Neural cell (in vitro differentiated cells): Measurements from ENCODE around the gene CADM3. TPM values are rescaled to one million over a fixed set of nuclear protein-coding genes. Genes with fewer than 3 reads are reported as not detected.

Source experiments
- H2AFZ ChIP-seq: fragments of 200-600, 300-800 bp; sonication (generic), shearing (Covaris generic); 2 replicates; pipeline ENCODE4 v1.6.0; 2014; ENCODE audit warnings: low read depth, mild to moderate bottlenecking, antibody characterized with exemption, low read length, moderate library complexity
- H3F3A ChIP-seq: fragments of 200-600 bp; shearing (Covaris generic); 2 replicates; pipeline ENCODE4 v1.6.1; 2016; ENCODE audit warnings: mild to moderate bottlenecking, moderate library complexity, mixed read lengths, antibody characterized with exemption, low read length; ENCODE audit not compliant: insufficient read depth, poor library complexity, severe bottlenecking
- H3K27ac ChIP-seq: fragments of 200-600, 300-800 bp; sonication (generic), shearing (Covaris generic); 2 replicates; pipeline ENCODE4 v1.5.1; 2014; ENCODE audit warnings: mild to moderate bottlenecking, low read length, moderate library complexity
- H3K27me3 ChIP-seq: fragments of 300-800, 200-600 bp; sonication (generic), shearing (Covaris generic); 2 replicates; pipeline ENCODE4 v1.6.0; 2014; ENCODE audit warnings: mild to moderate bottlenecking, low read depth, low read length, moderate library complexity; ENCODE audit not compliant: insufficient read depth
- H3K36me3 ChIP-seq: fragments of 300-800, 200-600 bp; sonication (generic), shearing (Covaris generic); 2 replicates; pipeline ENCODE4 v1.5.1; 2014; ENCODE audit warnings: mild to moderate bottlenecking, antibody characterized with exemption, low read length, moderate library complexity; ENCODE audit not compliant: insufficient read depth
- H3K4me2 ChIP-seq: fragments of 300-800, 200-600 bp; sonication (generic), shearing (Covaris generic); 2 replicates; pipeline ENCODE4 v1.6.0; 2014; ENCODE audit warnings: mild to moderate bottlenecking, low read length
- H3K4me3 ChIP-seq: fragments of 300-800, 200-600 bp; sonication (generic), shearing (Covaris generic); 2 replicates; pipeline ENCODE4 v1.5.1; 2014; ENCODE audit warnings: mild to moderate bottlenecking, low read length, moderate library complexity
- H3K79me2 ChIP-seq: fragments of 200-600 bp; shearing (Covaris generic); replicated peaks from 2 replicates; pipeline ENCODE4 v1.6.0; 2014; ENCODE audit warnings: mild to moderate bottlenecking, low read length, moderate library complexity; ENCODE audit not compliant: insufficient read depth
- H3K9ac ChIP-seq: fragments of 300-800, 200-600 bp; sonication (generic), shearing (Covaris generic); 2 replicates; pipeline ENCODE4 v1.6.1; 2016; ENCODE audit warnings: mild to moderate bottlenecking, low read length, mixed read lengths
- H3K9me2 ChIP-seq: fragments of 200-600 bp; shearing (Covaris generic); 2 replicates; pipeline ENCODE4 v1.6.1; 2016; ENCODE audit warnings: mild to moderate bottlenecking, low read length, mixed read lengths; ENCODE audit not compliant: insufficient read depth
- H3K9me3 ChIP-seq: fragments of 200-600, 300-800 bp; sonication (generic), shearing (Covaris generic); 2 replicates; pipeline ENCODE4 v1.6.1; 2016; ENCODE audit warnings: mild to moderate bottlenecking, mixed run types, low read length, moderate library complexity, mixed read lengths
- H4K20me1 ChIP-seq: fragments of 200-600 bp; shearing (Covaris generic); 2 replicates; pipeline ENCODE4 v1.6.1; 2016; ENCODE audit warnings: mild to moderate bottlenecking, mixed run types; ENCODE audit not compliant: insufficient read depth
- EP300 ChIP-seq: fragments of 450-650 bp; conservative IDR thresholded peaks from 2 replicates; pipeline ENCODE4 v1.6.1; 2014; ENCODE audit warnings: antibody characterized with exemption, mild to moderate bottlenecking, moderate library complexity; ENCODE audit not compliant: poor library complexity, severe bottlenecking
- EZH2 ChIP-seq: fragments of 200-600, 300-800 bp; shearing (Covaris generic), sonication (generic); IDR thresholded peaks from 2 replicates; pipeline ENCODE4 v1.6.1; 2014; ENCODE audit warnings: antibody characterized with exemption, low read length, borderline replicate concordance, mild to moderate bottlenecking; ENCODE audit not compliant: insufficient read depth, poor library complexity, severe bottlenecking
- MXI1 ChIP-seq: fragments of 450-650 bp; conservative IDR thresholded peaks from 2 replicates; pipeline ENCODE4 v1.6.1; 2014; ENCODE audit warnings: antibody characterized with exemption, mild to moderate bottlenecking; ENCODE audit not compliant: poor library complexity, severe bottlenecking
- POLR2AphosphoS5 ChIP-seq: IDR thresholded peaks from 2 replicates; pipeline ENCODE4 v1.6.1; 2012
- RAD21 ChIP-seq: fragments of 450-650 bp; conservative IDR thresholded peaks from 2 replicates; pipeline ENCODE4 v1.6.1; 2014; ENCODE audit warnings: antibody characterized with exemption, mild to moderate bottlenecking, moderate library complexity
- SMC3 ChIP-seq: fragments of 450-650 bp; conservative IDR thresholded peaks from 2 replicates; pipeline ENCODE4 v1.6.1; 2014; ENCODE audit warnings: antibody characterized with exemption, mild to moderate bottlenecking, moderate library complexity; ENCODE audit not compliant: poor library complexity
- TAF1 ChIP-seq: IDR thresholded peaks from 2 replicates; pipeline ENCODE4 v1.6.1; 2012; ENCODE audit warnings: low read depth
- polyA plus RNA-seq: library from polyadenylated mRNA; depleted of rRNA; stranded (reverse); fragments of >200 nt; gene quantifications from 2 replicates; pipeline ENCODE4 v1.2.3, GENCODE V29; 2014
- TF ChIP-seq, protein P1 (sequence below): fragments of 450-650 bp; IDR thresholded peaks from 2 replicates; pipeline ENCODE4 v1.5.1; 2014; ENCODE audit warnings: antibody characterized with exemption, mild to moderate bottlenecking, moderate library complexity; ENCODE audit not compliant: poor library complexity, severe bottlenecking
- TF ChIP-seq, protein P2 (sequence below): IDR thresholded peaks from 2 replicates; pipeline ENCODE4 v1.6.1; 2012; ENCODE audit warnings: borderline replicate concordance

The CADM3 gene
- polyA plus RNA-seq, 1 donor from 2014 or later, result 81.7 TPM

DNA sequence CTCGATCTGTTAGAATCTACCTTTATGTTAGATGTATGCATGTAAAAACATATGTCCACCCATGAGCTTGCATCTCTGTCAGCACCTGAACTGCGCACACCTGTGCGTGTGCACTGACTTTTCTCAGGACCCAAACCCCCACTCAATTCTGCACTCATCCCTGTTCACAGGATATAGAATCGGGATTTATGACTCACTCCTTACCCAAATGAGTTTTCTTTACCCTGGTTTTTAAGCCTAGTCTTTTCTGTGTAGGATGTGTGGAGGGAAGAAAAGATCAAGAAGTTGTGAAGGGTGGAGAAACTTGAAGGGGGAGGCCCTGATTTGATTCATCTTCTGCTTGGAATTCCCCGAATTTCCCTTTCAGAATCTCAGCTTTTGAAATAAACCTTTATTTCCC, 35.7 kb downstream of the CADM3 start:
- Histone ChIP-seq H3F3A (no peaks in the 10 kb centered on the region), H3K9me3 (no peaks in the 10 kb centered on the region), H3K27me3 (no peaks in the 10 kb centered on the region), H4K20me1 (no peaks in the 10 kb centered on the region), H3K4me3 (no peak overlapping the region), H3K36me3 (no peaks in the 10 kb centered on the region), H2AFZ (no peak overlapping the region), H3K27ac (no peak overlapping the region), H3K9me2 (no peaks in the 10 kb centered on the region), H3K4me2 (no peak overlapping the region), H3K79me2 (no peaks in the 10 kb centered on the region), H3K9ac (no peak overlapping the region)
- TF ChIP-seq EP300, result no peak
- TF ChIP-seq, protein P1, sequence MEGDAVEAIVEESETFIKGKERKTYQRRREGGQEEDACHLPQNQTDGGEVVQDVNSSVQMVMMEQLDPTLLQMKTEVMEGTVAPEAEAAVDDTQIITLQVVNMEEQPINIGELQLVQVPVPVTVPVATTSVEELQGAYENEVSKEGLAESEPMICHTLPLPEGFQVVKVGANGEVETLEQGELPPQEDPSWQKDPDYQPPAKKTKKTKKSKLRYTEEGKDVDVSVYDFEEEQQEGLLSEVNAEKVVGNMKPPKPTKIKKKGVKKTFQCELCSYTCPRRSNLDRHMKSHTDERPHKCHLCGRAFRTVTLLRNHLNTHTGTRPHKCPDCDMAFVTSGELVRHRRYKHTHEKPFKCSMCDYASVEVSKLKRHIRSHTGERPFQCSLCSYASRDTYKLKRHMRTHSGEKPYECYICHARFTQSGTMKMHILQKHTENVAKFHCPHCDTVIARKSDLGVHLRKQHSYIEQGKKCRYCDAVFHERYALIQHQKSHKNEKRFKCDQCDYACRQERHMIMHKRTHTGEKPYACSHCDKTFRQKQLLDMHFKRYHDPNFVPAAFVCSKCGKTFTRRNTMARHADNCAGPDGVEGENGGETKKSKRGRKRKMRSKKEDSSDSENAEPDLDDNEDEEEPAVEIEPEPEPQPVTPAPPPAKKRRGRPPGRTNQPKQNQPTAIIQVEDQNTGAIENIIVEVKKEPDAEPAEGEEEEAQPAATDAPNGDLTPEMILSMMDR, result no peak
- no peak for TF ChIP-seq TAF1
- no peak for TF ChIP-seq MXI1
- no peak for TF ChIP-seq EZH2
- TF ChIP-seq RAD21, result no peak
- no peak for TF ChIP-seq POLR2AphosphoS5

DNA sequence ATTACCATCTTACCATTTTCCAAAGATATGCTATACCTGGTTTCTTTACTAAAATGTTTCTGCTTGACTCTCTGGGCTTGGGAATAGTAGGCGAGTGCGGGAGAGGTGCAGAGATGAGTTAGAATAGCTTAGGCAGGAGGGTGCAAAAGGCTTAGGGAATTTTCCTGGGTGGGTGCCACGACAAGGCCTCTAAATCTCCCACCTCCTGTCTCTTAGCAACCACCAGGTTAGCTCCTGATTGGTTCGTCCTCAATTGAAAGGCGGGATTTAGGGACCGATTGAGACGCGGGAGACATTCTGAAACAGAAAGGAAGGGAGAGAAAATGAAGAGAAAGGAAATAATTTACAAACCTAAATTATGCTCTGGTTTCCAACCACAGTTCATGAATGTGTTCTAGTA, 36.4 kb downstream of the CADM3 start:
- Histone ChIP-seq H3K9ac (peak overlapping the region; percentile 9), H3K9me3 (no peaks in the 10 kb centered on the region), H3K36me3 (no peaks in the 10 kb centered on the region), H3F3A (no peaks in the 10 kb centered on the region), H3K27me3 (no peaks in the 10 kb centered on the region), H3K4me2 (peak overlapping the region; percentile 80), H3K4me3 (peak overlapping the region; percentile 53), H3K79me2 (no peaks in the 10 kb centered on the region), H3K9me2 (no peaks in the 10 kb centered on the region), H4K20me1 (no peaks in the 10 kb centered on the region), H2AFZ (no peak overlapping the region), H3K27ac (no peak overlapping the region)
- TF ChIP-seq MXI1, result no peak
- TF ChIP-seq RAD21, result no peak
- TF ChIP-seq SMC3, result no peak
- no peak for TF ChIP-seq POLR2AphosphoS5
- no peak for TF ChIP-seq TAF1
- TF ChIP-seq, protein P1, result no peak
- TF ChIP-seq, protein P2, sequence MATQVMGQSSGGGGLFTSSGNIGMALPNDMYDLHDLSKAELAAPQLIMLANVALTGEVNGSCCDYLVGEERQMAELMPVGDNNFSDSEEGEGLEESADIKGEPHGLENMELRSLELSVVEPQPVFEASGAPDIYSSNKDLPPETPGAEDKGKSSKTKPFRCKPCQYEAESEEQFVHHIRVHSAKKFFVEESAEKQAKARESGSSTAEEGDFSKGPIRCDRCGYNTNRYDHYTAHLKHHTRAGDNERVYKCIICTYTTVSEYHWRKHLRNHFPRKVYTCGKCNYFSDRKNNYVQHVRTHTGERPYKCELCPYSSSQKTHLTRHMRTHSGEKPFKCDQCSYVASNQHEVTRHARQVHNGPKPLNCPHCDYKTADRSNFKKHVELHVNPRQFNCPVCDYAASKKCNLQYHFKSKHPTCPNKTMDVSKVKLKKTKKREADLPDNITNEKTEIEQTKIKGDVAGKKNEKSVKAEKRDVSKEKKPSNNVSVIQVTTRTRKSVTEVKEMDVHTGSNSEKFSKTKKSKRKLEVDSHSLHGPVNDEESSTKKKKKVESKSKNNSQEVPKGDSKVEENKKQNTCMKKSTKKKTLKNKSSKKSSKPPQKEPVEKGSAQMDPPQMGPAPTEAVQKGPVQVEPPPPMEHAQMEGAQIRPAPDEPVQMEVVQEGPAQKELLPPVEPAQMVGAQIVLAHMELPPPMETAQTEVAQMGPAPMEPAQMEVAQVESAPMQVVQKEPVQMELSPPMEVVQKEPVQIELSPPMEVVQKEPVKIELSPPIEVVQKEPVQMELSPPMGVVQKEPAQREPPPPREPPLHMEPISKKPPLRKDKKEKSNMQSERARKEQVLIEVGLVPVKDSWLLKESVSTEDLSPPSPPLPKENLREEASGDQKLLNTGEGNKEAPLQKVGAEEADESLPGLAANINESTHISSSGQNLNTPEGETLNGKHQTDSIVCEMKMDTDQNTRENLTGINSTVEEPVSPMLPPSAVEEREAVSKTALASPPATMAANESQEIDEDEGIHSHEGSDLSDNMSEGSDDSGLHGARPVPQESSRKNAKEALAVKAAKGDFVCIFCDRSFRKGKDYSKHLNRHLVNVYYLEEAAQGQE, result no peak
- no peak for TF ChIP-seq EP300
- no peak for TF ChIP-seq EZH2
